Fibroblast of villous mesenchyme (primary cell): ENCODE results near the gene MAP3K14. TPM values are rescaled to one million over a fixed set of nuclear protein-coding genes. Genes with fewer than 3 reads are reported as not detected.

Experiments
- DNase-seq: peaks from one replicate; pipeline ENCODE4 v3.0.0-alpha.2; 2010; ENCODE audit warnings: low read depth
- H3K4me3 ChIP-seq: 2 replicates; pipeline ENCODE4 v1.5.1; 2011; ENCODE audit warnings: low read depth, mild to moderate bottlenecking, low read length
- CTCF ChIP-seq: IDR thresholded peaks from 2 replicates; pipeline ENCODE4 v1.5.1; 2012; ENCODE audit warnings: low read depth, mild to moderate bottlenecking, low read length; ENCODE audit not compliant: insufficient read depth
- total RNA-seq: library from RNA; depleted of rRNA; stranded (reverse); fragments of >200 nt; gene quantifications from 2 replicates; pipeline ENCODE4 v1.2.3, GENCODE V29; 2012

Gene MAP3K14
- total RNA-seq, 1 donor: 1.7 TPM

- no peak for TF ChIP-seq CTCF
- peak within 1 kb of the TSS; percentile 71 for H3K4me3 ChIP-seq
- no peak for DNase-seq
These were observed 95.5 kb downstream of the MAP3K14 start, which contains the start of gene FMNL1 for GRCh38 chr17:45221081-45222013. Gene FMNL1, plus strand, starts transcription at chr17:45221885. Its CDS starts 240 bp downstream, at chr17:45222125.

- no peak for TF ChIP-seq CTCF
- H3K4me3 ChIP-seq: no peak overlapping the region
- no peak for DNase-seq
These were observed 96.7 kb downstream of the MAP3K14 start for GRCh38 chr17:45220079-45220478.

- TF ChIP-seq CTCF: peak; percentile 95
- DNase-seq: peak; percentile 75
- H3K4me3 ChIP-seq: no peak overlapping the region
These were observed 97.7 kb downstream of the MAP3K14 start for GRCh38 chr17:45218895-45219661.

Other genes with a start within 250 kb of the MAP3K14 start
- gene PLCD3, start 184.5 kb downstream of the MAP3K14 start, total RNA-seq: 41.9 and 62.6 TPM in 2 replicates
- 6.1 and 6.9 TPM in 2 replicates for gene ACBD4, start 181.3 kb downstream of the MAP3K14 start, total RNA-seq
- 8.4 and 11.7 TPM in 2 replicates for gene HEXIM1, start 168.5 kb downstream of the MAP3K14 start, total RNA-seq
- gene HEXIM2, start 155.1 kb downstream of the MAP3K14 start, total RNA-seq: 6.1 and 6.9 TPM in 2 replicates
- gene FMNL1, start 95.1 kb downstream of the MAP3K14 start, total RNA-seq: 3.5 and 5.2 TPM in 2 replicates
- gene SPATA32, start 54.9 kb downstream of the MAP3K14 start, total RNA-seq: under 0.01 TPM in 1 of 2 replicates, not detected in the other
- gene ARHGAP27, start 115.8 kb upstream of the MAP3K14 start, total RNA-seq: 0.97 and 1.7 TPM in 2 replicates
- gene PLEKHM1, start 173.7 kb upstream of the MAP3K14 start, total RNA-seq: 20.9 and 25.0 TPM in 2 replicates